ENCODE data around the gene GLRX2. TPM values are rescaled to one million over a fixed set of nuclear protein-coding genes. Genes with fewer than 3 reads are reported as not detected.

The GLRX2 gene
- total and polyA plus RNA-seq, 12 donors, result 3.0 to 59.8 (median 25.0) TPM

DNA sequence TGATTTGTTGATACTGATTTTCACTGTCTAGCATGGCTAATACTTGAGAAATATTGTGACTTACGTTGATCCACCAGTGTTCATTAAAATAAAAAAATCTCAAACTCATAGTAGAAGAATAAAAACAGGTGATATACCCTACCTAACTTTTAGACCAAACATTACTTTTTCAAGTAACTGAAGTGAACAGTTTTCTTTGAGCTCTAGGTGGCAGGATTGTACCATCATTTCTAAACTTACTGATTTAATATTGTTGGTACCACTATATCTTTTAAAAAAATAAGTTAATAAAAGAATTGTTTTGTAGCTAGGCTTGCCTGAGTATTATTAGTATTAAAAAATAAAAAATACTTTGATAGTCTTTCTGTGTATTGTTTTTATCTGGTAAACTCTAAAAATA lies 38.1 kb upstream of the GLRX2 start:
- H3K27me3 ChIP-seq, result no peaks in the 10 kb centered on the region
- peaks cover 8 to 30% of the 10 kb centered on the region in 2 donors for H3K4me1 ChIP-seq (replicated peaks in 1 of 2)
- no peak for DNase-seq
- no peak overlapping the region for H3K4me3 ChIP-seq
- TF ChIP-seq POLR2A (IDR thresholded peaks at IDR 0.05), result no peak
- TF ChIP-seq, protein P1, sequence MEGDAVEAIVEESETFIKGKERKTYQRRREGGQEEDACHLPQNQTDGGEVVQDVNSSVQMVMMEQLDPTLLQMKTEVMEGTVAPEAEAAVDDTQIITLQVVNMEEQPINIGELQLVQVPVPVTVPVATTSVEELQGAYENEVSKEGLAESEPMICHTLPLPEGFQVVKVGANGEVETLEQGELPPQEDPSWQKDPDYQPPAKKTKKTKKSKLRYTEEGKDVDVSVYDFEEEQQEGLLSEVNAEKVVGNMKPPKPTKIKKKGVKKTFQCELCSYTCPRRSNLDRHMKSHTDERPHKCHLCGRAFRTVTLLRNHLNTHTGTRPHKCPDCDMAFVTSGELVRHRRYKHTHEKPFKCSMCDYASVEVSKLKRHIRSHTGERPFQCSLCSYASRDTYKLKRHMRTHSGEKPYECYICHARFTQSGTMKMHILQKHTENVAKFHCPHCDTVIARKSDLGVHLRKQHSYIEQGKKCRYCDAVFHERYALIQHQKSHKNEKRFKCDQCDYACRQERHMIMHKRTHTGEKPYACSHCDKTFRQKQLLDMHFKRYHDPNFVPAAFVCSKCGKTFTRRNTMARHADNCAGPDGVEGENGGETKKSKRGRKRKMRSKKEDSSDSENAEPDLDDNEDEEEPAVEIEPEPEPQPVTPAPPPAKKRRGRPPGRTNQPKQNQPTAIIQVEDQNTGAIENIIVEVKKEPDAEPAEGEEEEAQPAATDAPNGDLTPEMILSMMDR (IDR thresholded peaks at IDR 0.05), result peak; percentile 16 to 47 (median 30)
- no peaks in the 10 kb centered on the region for H3K9me3 ChIP-seq (replicated peaks in 1 of 3)
- intact Hi-C loops (cut with DNase I), result no loop called here
- H3K36me3 ChIP-seq (replicated peaks in 1 of 2), result peaks cover 0 to 46% of the 10 kb centered on the region in 2 donors
- WGBS, 4 donors, result 74 to 84% (median 81%) methylated on average over 1 of the region's 1 CpG
- no peak overlapping the region for H3K27ac ChIP-seq

DNA sequence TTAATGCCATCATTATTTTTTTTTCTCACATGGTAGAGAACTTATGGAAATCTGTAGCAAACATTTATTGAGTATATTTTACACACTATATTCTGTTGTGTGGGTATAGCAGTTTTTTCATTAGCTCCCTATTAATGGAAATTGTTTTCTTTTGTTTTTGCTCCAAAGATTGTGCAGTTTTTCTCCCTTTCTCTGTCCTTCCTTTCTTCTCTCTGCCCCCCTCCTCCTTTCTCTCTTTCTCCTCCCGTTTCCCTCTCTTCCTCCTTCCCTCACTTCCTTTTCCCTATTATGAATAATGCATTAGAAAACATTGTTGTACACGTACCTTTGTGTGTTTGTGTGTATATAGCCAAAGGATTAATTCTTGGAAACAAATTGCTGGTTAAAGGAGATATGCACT lies 37.2 kb upstream of the GLRX2 start:
- H3K4me3 ChIP-seq, result no peak overlapping the region
- H3K36me3 ChIP-seq (replicated peaks in 1 of 2), result peaks cover 0 to 40% of the 10 kb centered on the region in 2 donors
- WGBS, 4 donors, result 57 to 65% (median 63%) methylated on average over 2 of the region's 2 CpGs
- no peaks in the 10 kb centered on the region for H3K9me3 ChIP-seq (replicated peaks in 1 of 3)
- H3K27ac ChIP-seq, result no peak overlapping the region
- H3K27me3 ChIP-seq, result no peaks in the 10 kb centered on the region
- no peak for DNase-seq
- peaks cover 8 to 30% of the 10 kb centered on the region in 2 donors for H3K4me1 ChIP-seq (replicated peaks in 1 of 2)
- TF ChIP-seq, protein P1 (IDR thresholded peaks at IDR 0.05), result no peak
- TF ChIP-seq POLR2A (IDR thresholded peaks at IDR 0.05), result no peak
- intact Hi-C loops (cut with DNase I), result no loop called here

DNA sequence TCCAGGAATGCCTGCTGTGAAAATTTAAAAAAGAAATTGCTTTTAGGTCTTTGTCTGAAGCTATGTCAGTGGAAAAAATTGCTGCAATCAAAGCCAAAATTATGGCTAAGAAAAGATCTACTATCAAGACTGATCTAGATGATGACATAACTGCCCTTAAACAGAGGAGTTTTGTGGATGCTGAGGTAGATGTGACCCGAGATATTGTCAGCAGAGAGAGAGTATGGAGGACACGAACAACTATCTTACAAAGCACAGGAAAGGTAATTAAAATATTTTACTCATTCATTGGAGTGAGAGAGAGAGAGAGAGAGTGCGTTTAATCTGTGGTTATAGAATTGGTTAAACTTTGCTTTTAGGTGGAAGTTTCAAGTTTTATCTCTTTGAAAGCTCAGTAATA lies 36.6 kb upstream of the GLRX2 start:
- Histone ChIP-seq H3K4me1 (replicated peaks in 1 of 2) (peaks cover 8 to 30% of the 10 kb centered on the region in 2 donors), H3K27me3 (no peaks in the 10 kb centered on the region), H3K4me3 (no peak overlapping the region), H3K27ac (no peak overlapping the region), H3K9me3 (replicated peaks in 1 of 3) (no peaks in the 10 kb centered on the region), H3K36me3 (replicated peaks in 1 of 2) (peaks cover 0 to 40% of the 10 kb centered on the region in 2 donors)
- WGBS, 4 donors, result 69 to 80% (median 75%) methylated on average over 3 of the region's 3 CpGs
- intact Hi-C loops (cut with DNase I), result no loop called here
- TF ChIP-seq, protein P1 (IDR thresholded peaks at IDR 0.05), result no peak
- TF ChIP-seq POLR2A (IDR thresholded peaks at IDR 0.05), result no peak
- no peak for DNase-seq

DNA sequence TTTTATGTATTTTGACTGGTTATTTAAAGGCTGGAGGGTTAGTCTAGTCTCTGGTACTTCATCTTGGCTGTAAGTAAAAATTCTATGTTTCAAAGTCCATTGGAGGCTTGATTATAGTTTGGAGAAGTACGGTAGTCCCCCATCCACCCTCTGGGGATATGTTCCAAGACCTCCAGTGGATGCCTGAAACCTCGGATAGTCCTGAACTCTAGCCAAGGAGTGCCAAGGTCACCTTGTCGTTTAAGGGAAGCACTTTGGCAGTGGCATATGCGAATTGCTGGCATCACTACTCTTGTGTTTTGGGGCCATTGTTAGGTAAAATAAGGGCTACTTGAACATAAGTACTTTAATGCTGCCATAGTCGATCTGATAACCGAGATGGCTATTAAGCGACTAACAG lies 35.0 kb upstream of the GLRX2 start:
- Histone ChIP-seq H3K4me1 (replicated peaks in 1 of 2) (peaks cover 8 to 30% of the 10 kb centered on the region in 2 donors), H3K4me3 (no peak overlapping the region), H3K27ac (no peak overlapping the region), H3K9me3 (replicated peaks in 1 of 3) (no peaks in the 10 kb centered on the region), H3K27me3 (no peaks in the 10 kb centered on the region), H3K36me3 (replicated peaks in 1 of 2) (peaks cover 0 to 38% of the 10 kb centered on the region in 2 donors)
- 64 to 76% (median 70%) methylated on average over 7 of the region's 7 CpGs for WGBS, 4 donors
- intact Hi-C loops (cut with DNase I), result no loop called here
- TF ChIP-seq, protein P1 (IDR thresholded peaks at IDR 0.05), result no peak
- no peak for TF ChIP-seq POLR2A (IDR thresholded peaks at IDR 0.05)
- DNase-seq, result peak in 1 of 7 donors; percentile 41
